ENCODE results near the gene ID1.

DNA sequence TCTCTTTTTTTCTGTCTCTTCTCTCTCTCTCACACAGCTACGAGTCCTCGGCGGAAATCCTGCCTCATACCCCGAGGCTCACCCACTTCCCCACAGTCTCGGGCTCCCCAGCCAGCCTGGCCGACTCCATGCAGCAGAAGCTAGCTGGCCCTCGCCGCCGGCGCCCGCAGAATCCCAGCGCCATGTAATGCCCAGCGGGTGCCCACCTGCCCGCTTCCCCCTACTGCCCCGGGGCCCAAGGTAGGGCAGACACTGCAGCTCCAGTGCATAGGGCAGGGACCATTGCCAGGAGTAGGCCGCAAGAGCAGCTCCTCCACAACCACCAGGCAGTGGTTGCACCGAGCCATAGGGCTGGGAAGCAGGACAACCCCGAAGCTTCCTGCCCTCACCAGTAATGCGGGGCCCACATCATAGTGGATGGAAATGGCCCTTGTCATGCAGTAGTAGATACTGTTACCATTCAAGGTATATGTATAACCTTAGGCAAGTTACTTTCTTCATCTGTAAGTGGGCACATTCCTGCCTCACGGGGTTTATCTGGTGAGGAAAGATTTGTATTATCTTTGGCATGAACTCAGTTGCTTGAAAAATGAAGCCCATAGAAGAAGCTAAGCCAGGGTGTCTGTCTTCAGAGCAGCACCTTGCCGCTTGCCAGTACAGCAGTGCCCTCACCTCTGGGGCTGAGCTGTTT is 36.9 kb upstream of the ID1 start:
- TF ChIP-seq ZNF8 (CRISPR knock-in tag; IDR thresholded peaks at IDR 0.05): no peak
- TF ChIP-seq, protein P1, sequence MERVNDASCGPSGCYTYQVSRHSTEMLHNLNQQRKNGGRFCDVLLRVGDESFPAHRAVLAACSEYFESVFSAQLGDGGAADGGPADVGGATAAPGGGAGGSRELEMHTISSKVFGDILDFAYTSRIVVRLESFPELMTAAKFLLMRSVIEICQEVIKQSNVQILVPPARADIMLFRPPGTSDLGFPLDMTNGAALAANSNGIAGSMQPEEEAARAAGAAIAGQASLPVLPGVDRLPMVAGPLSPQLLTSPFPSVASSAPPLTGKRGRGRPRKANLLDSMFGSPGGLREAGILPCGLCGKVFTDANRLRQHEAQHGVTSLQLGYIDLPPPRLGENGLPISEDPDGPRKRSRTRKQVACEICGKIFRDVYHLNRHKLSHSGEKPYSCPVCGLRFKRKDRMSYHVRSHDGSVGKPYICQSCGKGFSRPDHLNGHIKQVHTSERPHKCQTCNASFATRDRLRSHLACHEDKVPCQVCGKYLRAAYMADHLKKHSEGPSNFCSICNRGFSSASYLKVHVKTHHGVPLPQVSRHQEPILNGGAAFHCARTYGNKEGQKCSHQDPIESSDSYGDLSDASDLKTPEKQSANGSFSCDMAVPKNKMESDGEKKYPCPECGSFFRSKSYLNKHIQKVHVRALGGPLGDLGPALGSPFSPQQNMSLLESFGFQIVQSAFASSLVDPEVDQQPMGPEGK (CRISPR knock-in tag; IDR thresholded peaks at IDR 0.05; ENCODE audit: borderline replicate concordance): no peak
- no peak for TF ChIP-seq SNAI2 (CRISPR knock-in tag; IDR thresholded peaks at IDR 0.05)
- TF ChIP-seq BACH2 (CRISPR knock-in tag; IDR thresholded peaks at IDR 0.05; ENCODE audit: borderline replicate concordance): no peak
- no peak for TF ChIP-seq GLIS3 (CRISPR knock-in tag; IDR thresholded peaks at IDR 0.05)
- no peak for TF ChIP-seq ZFP3 (CRISPR knock-in tag; IDR thresholded peaks at IDR 0.05)
